HG03025 (cell line): Measurements from ENCODE around the gene DPP3.

Experiments
- ATAC-seq: cut with Tn5 transposase; IDR thresholded peaks from one replicate; pipeline ENCODE4 v1.9.1; 2021; ENCODE audit warnings: mild to moderate bottlenecking, moderate library complexity; ENCODE audit not compliant: unreplicated experiment, low FRiP score

DPP3 gene

GRCh38 chr11:66550887-66551286, 70.7 kb downstream of the DPP3 start:
- no peak for ATAC-seq

DNA sequence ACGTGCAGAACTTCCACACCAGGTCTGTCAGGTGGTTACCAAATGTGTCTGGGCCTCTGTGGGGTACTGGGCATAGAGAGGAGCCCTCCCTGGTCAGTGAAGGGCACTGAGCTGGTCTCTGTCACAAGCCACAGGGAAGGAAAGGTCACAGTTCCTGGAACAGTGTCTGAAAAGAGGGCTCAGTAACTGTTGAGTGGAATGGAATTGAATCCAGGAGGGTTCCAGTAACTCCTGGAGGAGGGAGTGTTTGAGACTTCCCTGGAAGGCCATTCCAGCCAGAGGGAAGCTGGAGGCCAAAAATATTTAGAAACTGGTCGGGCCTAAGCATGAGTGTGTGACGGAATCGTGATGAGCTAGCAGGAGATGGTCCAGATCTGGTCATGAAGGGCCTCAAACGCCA, 74.4 kb downstream of the DPP3 start:
- ATAC-seq, result no peak

DNA sequence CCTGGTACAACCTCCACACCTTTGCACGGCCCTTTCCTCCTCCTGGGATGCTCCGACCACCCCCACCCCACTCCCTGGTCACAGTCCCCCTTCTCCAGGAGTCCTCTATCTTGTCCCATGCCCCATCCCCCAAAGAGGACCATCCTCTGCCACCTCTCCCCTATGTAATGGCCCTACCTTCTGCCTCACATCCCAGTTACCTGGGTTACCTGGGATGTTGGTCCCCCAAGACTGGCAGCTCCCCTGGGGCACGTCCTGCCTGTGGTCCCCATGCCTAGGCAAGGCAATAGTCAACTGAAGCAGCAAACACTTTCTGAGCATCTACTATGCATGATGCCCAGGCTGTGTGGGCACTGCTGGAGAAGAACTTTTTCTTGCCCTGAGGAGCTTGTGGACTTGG, 75.2 kb downstream of the DPP3 start:
- ATAC-seq, result no peak

- ATAC-seq, result no peak
Observed at GRCh38 chr11:66556086-66556485, 75.9 kb downstream of the DPP3 start.

DNA sequence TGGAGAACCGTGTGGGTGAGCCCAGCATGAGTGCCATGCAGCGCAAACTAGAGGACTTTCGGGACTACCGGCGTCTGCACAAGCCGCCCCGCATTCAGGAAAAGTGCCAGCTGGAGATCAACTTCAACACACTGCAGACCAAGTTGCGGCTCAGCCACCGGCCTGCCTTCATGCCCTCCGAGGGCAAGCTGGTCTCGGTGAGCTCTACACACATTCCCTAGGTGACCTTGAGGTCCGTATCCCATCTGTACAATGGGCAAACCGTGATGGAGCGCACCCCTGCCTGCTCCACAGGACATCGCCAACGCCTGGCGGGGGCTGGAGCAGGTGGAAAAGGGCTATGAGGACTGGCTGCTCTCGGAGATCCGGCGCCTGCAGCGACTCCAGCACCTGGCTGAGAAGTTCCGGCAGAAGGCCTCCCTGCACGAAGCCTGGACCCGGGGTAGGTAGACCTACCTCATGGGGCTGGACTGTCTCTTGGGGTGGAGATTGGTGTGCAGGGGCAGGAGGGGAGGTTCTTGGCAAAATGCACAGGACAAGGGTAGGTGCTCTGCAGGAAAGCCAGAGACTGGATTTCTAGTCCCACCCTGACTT, 77.6 kb downstream of the DPP3 start:
- no peak for ATAC-seq
